Measurements from ENCODE around the gene SPIN2A. TPM values are rescaled to one million over a fixed set of nuclear protein-coding genes. Genes with fewer than 3 reads are reported as not detected.
A peak's percentile ranks its signal among the peaks of the same experiment; 100 is the strongest.
"Not testable (repeated sequence)": the region's sequence is repeated elsewhere in the genome, so short reads cannot be mapped to it uniquely, and the experiment has no call there.

Gene SPIN2A
- not detected in 2 replicates for total RNA-seq (2014; rRNA removed; shearing (Covaris generic))

DNA sequence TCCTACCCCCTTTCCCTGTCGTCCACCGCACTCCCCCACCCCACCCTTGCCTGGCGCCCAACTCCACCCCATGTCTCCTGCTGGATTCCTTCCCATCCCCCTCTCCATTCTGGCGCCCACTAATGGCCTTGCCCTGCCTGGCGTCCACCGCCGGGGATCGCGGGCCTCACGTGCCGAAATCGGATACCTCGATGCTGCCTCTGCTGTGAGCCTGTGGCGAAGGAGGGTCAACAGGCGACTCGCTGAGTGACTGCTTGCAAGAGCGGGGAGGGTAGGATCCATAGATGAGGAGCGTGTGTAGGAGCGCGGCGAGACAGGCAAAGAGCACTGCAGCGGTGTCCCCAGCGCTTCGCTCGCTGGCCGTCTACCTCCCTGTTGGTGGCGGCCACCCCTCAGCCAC is at the start of gene SPIN2A:
Gene SPIN2A, minus strand, starts transcription at position 325 of the 400 bp plus-strand sequence. CDS start 800 bp downstream, outside the sequence.
- DNase-seq (ENCODE audit: low read depth): not testable (repeated sequence)

DNA sequence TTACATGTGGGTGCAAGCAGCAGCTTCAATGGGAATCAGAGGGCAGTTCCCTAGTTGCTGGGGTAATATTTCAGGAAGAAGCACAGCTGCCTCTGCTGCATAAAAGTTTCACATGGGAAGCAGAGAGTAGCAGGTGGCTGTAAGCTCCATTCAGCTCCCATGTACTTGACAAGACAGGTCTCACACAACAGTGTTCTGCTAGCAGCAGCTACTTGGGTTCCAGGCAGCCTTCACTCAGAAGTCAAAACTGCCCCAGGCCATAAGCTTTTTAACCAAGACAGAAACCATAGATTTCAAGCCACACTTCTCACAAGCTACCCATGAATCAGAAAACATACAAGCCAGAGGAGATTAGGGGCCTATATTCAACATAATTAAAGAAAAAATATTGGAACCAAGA is 41.4 kb upstream of the SPIN2A start:
- DNase-seq (ENCODE audit: low read depth): no peak

DNA sequence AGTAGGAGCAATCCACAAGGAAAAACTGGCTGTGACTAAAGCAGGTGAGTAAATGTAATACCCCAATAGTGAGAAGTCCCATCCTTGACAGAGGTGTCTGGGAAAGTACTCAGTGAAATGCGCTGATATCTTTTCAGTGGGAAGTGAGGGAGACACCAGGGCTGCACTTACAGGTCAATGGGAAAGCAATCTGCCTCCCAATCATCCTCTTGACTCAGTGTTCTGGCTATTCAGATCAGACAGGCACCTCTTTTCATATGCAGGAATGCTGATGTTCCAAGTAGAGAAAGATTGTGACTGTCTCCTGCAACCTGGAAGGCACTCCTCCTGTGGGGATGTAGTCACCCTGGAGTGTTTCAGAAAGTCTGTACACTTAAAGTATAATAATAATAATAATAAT is 39.9 kb upstream of the SPIN2A start:
- DNase-seq (ENCODE audit: low read depth): no peak

DNA sequence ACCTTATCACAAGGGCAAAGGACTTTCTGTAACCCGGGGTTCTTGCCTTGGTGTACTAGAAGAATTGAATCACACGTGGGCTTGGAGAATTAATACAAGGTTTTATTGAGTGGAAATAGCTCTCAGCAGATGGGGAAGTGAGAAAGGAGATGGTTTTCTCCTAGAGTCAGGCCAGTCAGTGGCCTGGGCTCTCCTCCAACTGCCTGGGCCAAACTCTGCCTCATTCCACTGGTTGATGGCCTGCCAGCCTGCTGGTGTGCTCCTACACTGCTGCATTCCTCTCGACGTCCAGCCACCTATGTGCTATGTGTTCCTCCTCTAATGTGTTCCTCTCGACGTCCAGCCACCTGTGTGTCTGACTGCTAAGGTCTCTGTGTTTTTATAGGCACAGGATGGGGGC is 35.3 kb upstream of the SPIN2A start:
- DNase-seq (ENCODE audit: low read depth): no peak

- DNase-seq (ENCODE audit: low read depth): peak; percentile 6
These were observed 19.3 kb upstream of the SPIN2A start for GRCh38 chrX:57156397-57157049.

DNA sequence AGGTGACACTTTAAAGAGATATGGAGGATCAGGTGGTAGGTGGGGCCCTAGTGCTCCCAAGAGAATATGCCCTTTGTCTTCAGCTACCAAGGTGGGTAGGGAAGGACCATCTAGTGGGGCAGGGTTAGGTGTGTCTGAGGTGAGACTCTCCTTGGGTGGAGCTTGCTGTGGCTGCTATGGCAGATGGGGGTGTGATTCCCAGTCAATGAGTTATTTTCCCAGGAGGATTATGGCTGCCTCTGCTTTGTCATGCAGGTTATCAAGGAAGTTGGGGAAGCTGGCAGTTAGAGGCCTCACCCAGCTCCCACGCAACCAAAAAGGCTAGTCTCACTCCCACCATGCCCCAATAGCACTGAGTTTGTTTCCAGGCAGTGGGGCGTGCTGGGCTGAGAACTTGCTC is 18.0 kb upstream of the SPIN2A start:
- DNase-seq (ENCODE audit: low read depth): peak; percentile 1

DNA sequence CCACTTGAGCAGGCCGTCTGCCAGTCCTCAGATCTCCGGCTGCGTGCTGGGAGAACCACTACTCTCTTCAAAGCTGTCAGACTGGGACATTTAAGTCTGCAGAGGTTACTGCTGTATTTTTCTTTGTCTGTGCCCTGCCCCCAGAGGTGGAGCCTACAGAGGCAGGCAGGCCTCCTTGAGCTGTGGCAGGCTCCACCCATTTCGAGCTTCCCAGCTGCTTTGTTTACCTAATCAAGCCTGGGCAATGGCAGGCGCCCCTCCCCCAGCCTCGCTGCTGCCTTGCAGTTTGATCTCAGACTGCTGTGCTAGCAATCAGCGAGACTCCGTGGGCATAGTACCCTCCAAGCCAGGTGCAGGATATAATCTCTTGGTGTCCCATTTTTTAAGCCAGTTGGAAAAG is 15.0 kb upstream of the SPIN2A start:
- DNase-seq (ENCODE audit: low read depth): not testable (repeated sequence)

- DNase-seq (ENCODE audit: low read depth): no peak
These were observed 1.5 kb upstream of the SPIN2A start for GRCh38 chrX:57138674-57139073.

GRCh38 chrX:57137501-57137900 is 304 bp upstream of the SPIN2A start:
- no peak for DNase-seq (ENCODE audit: low read depth)

- DNase-seq (ENCODE audit: low read depth): not testable (repeated sequence)
These were observed 608 bp downstream of the SPIN2A start for GRCh38 chrX:57136589-57136988.

GRCh38 chrX:57135287-57135686 is 1.9 kb downstream of the SPIN2A start:
- no peak for DNase-seq (ENCODE audit: low read depth)

- peak; percentile 7 for DNase-seq (ENCODE audit: low read depth)
These were observed 2.5 kb downstream of the SPIN2A start for GRCh38 chrX:57134702-57135101.

DNA sequence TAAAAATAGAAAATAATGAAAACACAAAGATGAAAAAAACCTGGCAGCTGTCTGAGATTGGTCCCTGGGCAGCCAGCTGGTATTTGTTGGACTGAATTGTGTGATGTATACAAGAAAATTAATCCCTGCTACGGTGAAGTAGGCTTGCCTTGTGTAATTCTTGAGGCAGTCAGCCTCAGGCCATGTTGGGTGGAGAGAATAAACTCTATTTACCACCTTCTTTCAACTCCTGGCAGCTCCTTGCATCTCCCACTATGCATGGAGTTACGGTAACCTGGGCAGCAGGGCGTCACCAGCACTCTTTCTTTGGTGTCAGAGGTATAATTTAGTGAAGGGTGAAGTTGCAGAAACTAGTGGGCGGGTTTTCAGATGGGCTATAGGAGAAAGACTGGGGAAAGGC is 3.5 kb downstream of the SPIN2A start:
- DNase-seq (ENCODE audit: low read depth): no peak

- not testable (repeated sequence) for DNase-seq (ENCODE audit: low read depth)
These were observed 3.9 kb downstream of the SPIN2A start for GRCh38 chrX:57133284-57133683.

GRCh38 chrX:57132046-57132445 is 5.2 kb downstream of the SPIN2A start:
- DNase-seq (ENCODE audit: low read depth): no peak

GRCh38 chrX:57121816-57122215 is 15.4 kb downstream of the SPIN2A start:
- no peak for DNase-seq (ENCODE audit: low read depth)

DNA sequence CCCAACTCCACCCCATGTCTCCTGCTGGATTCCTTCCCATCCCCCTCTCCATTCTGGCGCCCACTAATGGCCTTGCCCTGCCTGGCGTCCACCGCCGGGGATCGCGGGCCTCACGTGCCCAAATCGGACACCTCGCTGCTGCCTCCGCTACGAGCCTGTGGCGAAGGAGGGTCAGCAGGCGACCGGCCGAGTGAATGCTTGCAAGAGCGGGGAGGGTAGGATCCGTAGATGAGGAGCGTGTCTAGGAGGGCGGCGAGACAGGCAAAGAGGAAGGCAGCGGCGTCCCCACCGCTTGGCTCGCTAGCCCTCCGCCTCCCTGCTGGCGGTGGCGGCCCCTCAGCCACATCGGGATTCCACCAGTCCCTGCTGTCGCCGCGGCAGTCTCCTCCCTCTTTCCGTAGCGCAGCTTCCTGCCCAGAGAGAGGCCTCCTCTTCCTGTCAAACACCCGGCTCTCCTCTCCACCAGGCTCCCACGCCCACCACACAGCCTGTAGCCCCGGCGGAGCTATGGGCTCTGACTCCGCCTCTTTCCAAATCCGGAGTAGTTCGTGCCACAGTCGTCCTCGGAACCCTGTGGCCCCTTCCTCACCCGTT is 15.9 kb downstream of the SPIN2A start, which contains the start of gene SPIN2B:
Gene SPIN2B, minus strand, starts transcription at position 387 of the 594 bp plus-strand sequence.
- peak; percentile 88 for DNase-seq (ENCODE audit: low read depth)

- not testable (repeated sequence) for DNase-seq (ENCODE audit: low read depth)
These were observed 16.5 kb downstream of the SPIN2A start for GRCh38 chrX:57120619-57121161.

GRCh38 chrX:57119416-57119815 is 17.8 kb downstream of the SPIN2A start:
- no peak for DNase-seq (ENCODE audit: low read depth)

DNA sequence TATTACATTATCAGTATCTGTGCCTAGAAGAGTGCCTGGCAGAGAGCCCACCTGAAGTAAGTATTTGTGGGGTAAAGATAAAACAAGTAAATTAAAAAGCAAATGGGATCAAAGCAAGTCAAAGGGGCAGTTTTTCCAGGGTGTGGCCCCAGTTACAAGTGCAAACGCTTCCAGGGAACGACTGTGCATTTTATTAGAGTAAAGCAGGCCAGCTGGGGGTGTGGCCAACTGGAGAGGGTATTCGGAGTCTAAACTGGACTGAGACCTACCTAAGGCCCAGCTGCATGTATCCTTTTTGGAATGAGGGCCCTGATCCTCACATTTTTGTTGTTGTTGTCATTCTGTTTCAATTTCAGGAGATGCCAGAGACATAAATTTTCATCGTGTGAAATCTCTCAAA is 19.6 kb downstream of the SPIN2A start:
- not testable (repeated sequence) for DNase-seq (ENCODE audit: low read depth)

DNA sequence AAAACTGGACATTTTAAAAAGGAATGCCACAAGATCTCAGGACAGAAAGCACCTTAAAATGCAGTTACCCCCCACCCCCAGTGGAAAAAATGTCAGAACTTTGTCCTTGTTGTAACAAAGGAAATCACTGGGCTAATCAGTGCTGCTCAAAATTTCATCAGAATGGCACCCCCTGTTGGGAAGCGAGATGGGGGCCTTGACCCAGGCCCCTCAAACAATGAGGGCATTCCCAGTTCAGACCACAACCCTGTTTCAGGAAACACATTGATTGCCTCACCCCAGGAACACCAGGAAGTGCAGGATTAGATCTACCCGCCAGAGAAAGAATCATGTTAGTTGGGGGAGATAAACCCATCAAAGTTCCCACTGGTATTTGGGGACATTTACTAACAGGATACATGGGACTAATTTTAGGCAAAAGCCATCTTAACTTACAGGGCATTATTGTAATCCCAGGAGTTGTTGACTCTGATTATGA is 32.2 kb downstream of the SPIN2A start:
- no peak for DNase-seq (ENCODE audit: low read depth)

DNA sequence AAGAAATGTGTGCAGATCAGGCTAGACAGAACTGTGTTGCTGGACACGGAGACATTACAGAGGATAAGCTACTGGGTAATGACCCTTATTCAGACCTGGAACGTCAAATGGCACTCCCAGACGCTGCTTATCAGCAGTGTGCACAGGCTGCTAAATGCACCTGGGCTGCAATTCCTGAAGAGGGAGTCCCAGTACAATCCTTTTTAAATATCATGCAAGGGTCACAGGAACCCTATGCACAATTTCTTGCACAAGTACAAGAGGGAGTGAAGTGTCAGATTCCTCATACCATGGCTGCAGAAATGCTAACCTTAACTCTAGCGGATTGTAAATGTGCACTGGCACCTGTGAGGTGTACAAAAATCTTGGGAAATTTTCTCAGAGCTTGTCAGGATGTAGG is 32.8 kb downstream of the SPIN2A start:
- DNase-seq (ENCODE audit: low read depth): no peak

DNA sequence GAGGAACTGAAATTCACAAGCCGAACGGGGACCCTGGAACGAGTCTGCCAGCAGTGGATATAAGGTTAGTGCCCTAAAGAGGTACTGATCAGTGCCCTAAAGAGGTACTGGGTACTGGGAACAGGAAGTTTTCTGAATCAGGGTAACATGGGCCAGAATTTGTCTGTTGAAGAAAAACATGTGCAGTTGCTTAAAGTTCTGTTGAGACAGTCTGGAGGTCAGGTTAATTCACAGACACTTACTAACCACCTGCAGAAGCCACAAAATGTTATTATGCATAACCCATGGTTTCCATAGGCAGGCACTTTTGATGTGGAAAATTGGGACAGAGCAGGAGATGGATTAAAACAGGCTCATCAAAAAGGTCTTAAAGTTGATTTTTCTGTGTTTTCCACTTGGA is 33.7 kb downstream of the SPIN2A start:
- no peak for DNase-seq (ENCODE audit: low read depth)

All from Daoy (cell line).